ENCODE results near the gene PAX3. TPM values are rescaled to one million over a fixed set of nuclear protein-coding genes. Genes with fewer than 3 reads are reported as not detected.

Gene PAX3
- total RNA-seq, 4 donors from 2014 or later = not detected

GRCh38 chr2:222320436-222321395 lies 21.9 kb upstream of the PAX3 start:
- Histone ChIP-seq H3K4me1 (peaks cover 2 to 22% (median 4%) of the 10 kb centered on the region in 4 donors), H3K9me3 (no peaks in the 10 kb centered on the region), H3K27me3 (peaks cover 0 to 4% of the 10 kb centered on the region in 2 donors), H3K36me3 (no peaks in the 10 kb centered on the region), H3K27ac (peak overlapping the region in 1 of 4 donors; percentile 64), H3K4me3 (peak overlapping the region; percentile 31 to 62 (median 56))
- DNase-seq = no peak
- TF ChIP-seq POLR2A (IDR thresholded peaks at IDR 0.05) (no peak), CTCF (IDR thresholded peaks at IDR 0.05) (no peak)

- Histone ChIP-seq H3K27ac (peak overlapping the region in 1 of 4 donors; percentile 64), H3K4me3 (peak overlapping the region; percentile 31 to 62 (median 56)), H3K9me3 (no peaks in the 10 kb centered on the region), H3K27me3 (peaks cover 0 to 4% of the 10 kb centered on the region in 2 donors), H3K36me3 (no peaks in the 10 kb centered on the region), H3K4me1 (peaks cover 2 to 22% (median 4%) of the 10 kb centered on the region in 4 donors)
- TF ChIP-seq POLR2A (IDR thresholded peaks at IDR 0.05) = no peak
- no peak for TF ChIP-seq CTCF (IDR thresholded peaks at IDR 0.05)
- DNase-seq = peak in 2 of 3 donors; percentile 53 to 55
Observed at GRCh38 chr2:222319586-222320435, 21.0 kb upstream of the PAX3 start.

- Histone ChIP-seq H3K4me3 (peak overlapping the region; percentile 27 to 62 (median 56)), H3K27ac (no peak overlapping the region), H3K9me3 (no peaks in the 10 kb centered on the region), H3K36me3 (no peaks in the 10 kb centered on the region), H3K27me3 (peaks cover 0 to 4% of the 10 kb centered on the region in 2 donors), H3K4me1 (peaks cover 2 to 22% (median 4%) of the 10 kb centered on the region in 4 donors)
- peak in 2 of 3 donors; percentile 57 to 58 for DNase-seq
- TF ChIP-seq CTCF (IDR thresholded peaks at IDR 0.05) (peak in 3 of 6 experiments; percentile 26 to 38 (median 32)), POLR2A (IDR thresholded peaks at IDR 0.05) (no peak)
Observed at GRCh38 chr2:222318712-222319585, 20.2 kb upstream of the PAX3 start.

GRCh38 chr2:222318026-222318711 lies 19.4 kb upstream of the PAX3 start:
- Histone ChIP-seq H3K4me3 (peak overlapping the region; percentile 27 to 62 (median 56)), H3K9me3 (no peaks in the 10 kb centered on the region), H3K4me1 (peaks cover 2 to 22% (median 4%) of the 10 kb centered on the region in 4 donors), H3K27me3 (peaks cover 0 to 8% of the 10 kb centered on the region in 2 donors), H3K27ac (no peak overlapping the region), H3K36me3 (no peaks in the 10 kb centered on the region)
- peak in 2 of 3 donors; percentile 77 to 87 for DNase-seq
- TF ChIP-seq POLR2A (IDR thresholded peaks at IDR 0.05) = no peak
- peak in 4 of 6 experiments; percentile 41 to 69 (median 62) for TF ChIP-seq CTCF (IDR thresholded peaks at IDR 0.05)

Data from Peyer's patch (tissue), 4 donors.